Hepatocyte (in vitro differentiated cells): Measurements from ENCODE around the gene CBFA2T3.
"Not testable (repeated sequence)": the region's sequence is repeated elsewhere in the genome, so short reads cannot be mapped to it uniquely, and the experiment has no call there.

ENCODE experiments used
- EZH2 ChIP-seq: fragments of 200-600 bp; sonication (generic); IDR thresholded peaks from 2 replicates; pipeline ENCODE4 v1.6.1; 2016; ENCODE audit warnings: antibody characterized with exemption, mild to moderate bottlenecking, borderline replicate concordance
- EZH2phosphoT487 ChIP-seq: fragments of 200-600 bp; sonication (generic); IDR thresholded peaks from one replicate; pipeline ENCODE4 v1.6.1; 2018; ENCODE audit warnings: antibody characterized with exemption, mild to moderate bottlenecking, low read depth, moderate library complexity; ENCODE audit not compliant: unreplicated experiment, severe bottlenecking
- TF ChIP-seq, protein P1 (sequence below): fragments of 200-600 bp; sonication (generic); IDR thresholded peaks from 2 replicates; pipeline ENCODE4 v1.5.1; 2016; ENCODE audit warnings: antibody characterized with exemption, mild to moderate bottlenecking; ENCODE audit not compliant: poor library complexity

DNA sequence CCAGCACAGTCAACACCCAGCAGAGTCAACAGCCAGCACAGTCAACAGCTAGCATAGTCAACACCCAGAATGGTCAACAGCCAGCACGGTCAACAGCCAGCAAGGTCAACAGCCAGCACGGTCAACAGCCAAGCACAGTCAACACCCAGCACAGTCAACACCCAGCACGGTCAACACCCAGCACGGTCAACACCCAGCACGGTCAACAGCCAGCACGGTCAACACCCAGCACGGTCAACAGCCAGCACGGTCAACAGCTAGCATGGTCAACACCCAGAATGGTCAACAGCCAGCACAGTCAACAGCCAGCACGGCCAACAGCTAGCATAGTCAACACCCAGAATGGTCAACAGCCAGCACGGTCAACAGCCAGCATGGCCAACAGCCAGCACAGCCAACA is 39.6 kb upstream of the CBFA2T3 start:
- TF ChIP-seq, protein P1, sequence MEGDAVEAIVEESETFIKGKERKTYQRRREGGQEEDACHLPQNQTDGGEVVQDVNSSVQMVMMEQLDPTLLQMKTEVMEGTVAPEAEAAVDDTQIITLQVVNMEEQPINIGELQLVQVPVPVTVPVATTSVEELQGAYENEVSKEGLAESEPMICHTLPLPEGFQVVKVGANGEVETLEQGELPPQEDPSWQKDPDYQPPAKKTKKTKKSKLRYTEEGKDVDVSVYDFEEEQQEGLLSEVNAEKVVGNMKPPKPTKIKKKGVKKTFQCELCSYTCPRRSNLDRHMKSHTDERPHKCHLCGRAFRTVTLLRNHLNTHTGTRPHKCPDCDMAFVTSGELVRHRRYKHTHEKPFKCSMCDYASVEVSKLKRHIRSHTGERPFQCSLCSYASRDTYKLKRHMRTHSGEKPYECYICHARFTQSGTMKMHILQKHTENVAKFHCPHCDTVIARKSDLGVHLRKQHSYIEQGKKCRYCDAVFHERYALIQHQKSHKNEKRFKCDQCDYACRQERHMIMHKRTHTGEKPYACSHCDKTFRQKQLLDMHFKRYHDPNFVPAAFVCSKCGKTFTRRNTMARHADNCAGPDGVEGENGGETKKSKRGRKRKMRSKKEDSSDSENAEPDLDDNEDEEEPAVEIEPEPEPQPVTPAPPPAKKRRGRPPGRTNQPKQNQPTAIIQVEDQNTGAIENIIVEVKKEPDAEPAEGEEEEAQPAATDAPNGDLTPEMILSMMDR: not testable (repeated sequence)
- not testable (repeated sequence) for TF ChIP-seq EZH2, EZH2phosphoT487
